Fibroblast of lung (primary cell): ENCODE measurements around the gene SLC26A6. TPM values are rescaled to one million over a fixed set of nuclear protein-coding genes. Genes with fewer than 3 reads are reported as not detected.
A peak's percentile ranks its signal among the peaks of the same experiment; 100 is the strongest.

ENCODE experiments used
- DNase-seq, 2 donors: peaks; one replicate each; pipeline versions ENCODE4 v3.0.0 to v3.0.0-alpha.2; 2010; ENCODE audit warnings: low read depth in 2 of 2
- H2AFZ ChIP-seq: 2 replicates; pipeline ENCODE4 v1.5.1; 2012; ENCODE audit warnings: low read length, control low read depth, inconsistent platforms
- H3K27ac ChIP-seq: 2 replicates; pipeline ENCODE4 v1.5.1; 2011; ENCODE audit warnings: low read length, control low read depth; ENCODE audit not compliant: insufficient read depth
- H3K27me3 ChIP-seq: 2 replicates; pipeline ENCODE4 v1.5.1; 2011; ENCODE audit warnings: mild to moderate bottlenecking, low read length; ENCODE audit not compliant: control insufficient read depth, insufficient read depth
- H3K36me3 ChIP-seq: 2 replicates; pipeline ENCODE4 v1.5.1; 2011; ENCODE audit warnings: low read length; ENCODE audit not compliant: control insufficient read depth, insufficient read depth
- H3K4me1 ChIP-seq: 2 replicates; pipeline ENCODE4 v1.5.1; 2011; ENCODE audit warnings: low read length; ENCODE audit not compliant: control insufficient read depth, insufficient read depth; ENCODE audit errors: extremely low read depth
- H3K4me2 ChIP-seq: 2 replicates; pipeline ENCODE4 v1.5.1; 2011; ENCODE audit warnings: low read length, control low read depth; ENCODE audit not compliant: insufficient read depth; ENCODE audit errors: extremely low read depth
- H3K4me3 ChIP-seq, 4 experiments: fragments of 200-600 bp in 1 of 4; sonication (generic) in 1 of 4; replicated peaks in 1 of 4; 2 replicates each; pipeline ENCODE4 v1.5.1; 2011 to 2016; ENCODE audit warnings: low read length in 4 of 4, low read depth in 3 of 4, mild to moderate bottlenecking in 3 of 4, control low read depth in 2 of 4, inconsistent platforms in 1 of 4, mixed read lengths in 1 of 4; ENCODE audit not compliant: insufficient read depth in 1 of 4; ENCODE audit errors: control extremely low read depth in 1 of 4
- H3K79me2 ChIP-seq: 2 replicates; pipeline ENCODE4 v1.5.1; 2012; ENCODE audit warnings: mild to moderate bottlenecking, low read length, inconsistent platforms; ENCODE audit not compliant: control insufficient read depth, insufficient read depth
- H3K9ac ChIP-seq: 2 replicates; pipeline ENCODE4 v1.5.1; 2011; ENCODE audit warnings: mild to moderate bottlenecking, low read length, control low read depth; ENCODE audit not compliant: insufficient read depth
- H3K9me3 ChIP-seq: 2 replicates; pipeline ENCODE4 v1.5.1; 2012; ENCODE audit warnings: low read depth, low read length; ENCODE audit not compliant: control insufficient read depth, insufficient read depth
- H4K20me1 ChIP-seq: 2 replicates; pipeline ENCODE4 v1.5.1; 2011; ENCODE audit warnings: low read length; ENCODE audit not compliant: control insufficient read depth, insufficient read depth; ENCODE audit errors: extremely low read depth
- EZH2 ChIP-seq: IDR thresholded peaks from 2 replicates; pipeline ENCODE4 v1.5.1; 2012; ENCODE audit warnings: low read length, control low read depth, mild to moderate bottlenecking; ENCODE audit errors: missing control alignments
- polyA plus RNA-seq, 2 donors: library from polyadenylated mRNA; depleted of rRNA in 1 of 2; stranded (reverse) in 1 of 2; unstranded in 1 of 2; fragments of >200 nt; gene quantifications; 2 replicates each; pipeline ENCODE4 v1.2.1, GENCODE V29; 2011 to 2012; ENCODE audit warnings: missing spikeins in 1 of 2
- total RNA-seq: library from RNA; depleted of rRNA; stranded (reverse); fragments of >200 nt; gene quantifications from 2 replicates; pipeline ENCODE4 v1.2.1, GENCODE V29; 2014
- TF ChIP-seq, protein P1 (sequence below), 2 donors: IDR thresholded peaks in 1 of 2; conservative IDR thresholded peaks in 1 of 2; 1 replicate in 1 of 2; 2 replicates in 1 of 2; pipeline ENCODE4 v1.5.1; 2011 to 2012; ENCODE audit warnings: low read length in 2 of 2, control low read depth in 1 of 2, inconsistent platforms in 1 of 2, low read depth in 1 of 2, mild to moderate bottlenecking in 1 of 2

Gene SLC26A6
- total and polyA plus RNA-seq, 2 donors (not counting 1 experiment from before 2014, with no cell fraction given), result 20.9 to 36.3 TPM

DNA sequence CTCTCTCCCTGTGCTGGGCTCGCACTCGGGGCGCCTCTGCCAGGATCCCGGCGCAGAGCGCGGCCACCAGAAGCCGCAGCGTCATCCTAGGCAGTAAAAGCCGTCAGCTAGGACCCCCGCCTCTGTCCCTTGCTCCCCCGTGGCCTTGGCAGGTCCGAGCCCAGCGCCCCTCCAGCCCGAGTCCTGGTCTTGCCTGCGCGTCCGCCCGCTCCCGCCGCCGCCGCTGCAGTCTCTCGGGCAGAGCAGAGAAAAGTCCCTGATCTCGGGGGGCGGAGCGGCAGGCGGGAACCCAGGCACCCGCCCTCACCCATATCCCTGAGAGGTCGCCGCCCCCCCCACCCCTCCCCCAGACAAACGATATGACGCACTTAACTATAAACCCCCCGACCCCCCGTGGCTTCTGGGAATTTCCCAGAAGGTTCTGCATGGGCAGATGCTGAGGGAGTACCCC lies 40.2 kb downstream of the SLC26A6 start, which contains the start of gene COL7A1:
COL7A1 (minus strand) TSS at position 255 of the 451 bp plus-strand sequence; CDS start at position 85, 170 bp downstream.
- DNase-seq, result no peak
- H2AFZ ChIP-seq, result peak within 1 kb of the TSS; percentile 34
- no peaks in the 10 kb centered on the region for H3K79me2 ChIP-seq
- TF ChIP-seq EZH2, result no peak
- no peaks in the 10 kb centered on the region for H4K20me1 ChIP-seq
- peaks cover 13% of the 10 kb centered on the region for H3K36me3 ChIP-seq
- H3K4me1 ChIP-seq, result peaks cover 47% of the 10 kb centered on the region
- H3K4me3 ChIP-seq, result peak within 1 kb of the TSS; percentile 48 to 62 (median 49)
- H3K27me3 ChIP-seq, result no peaks in the 10 kb centered on the region
- peak within 1 kb of the TSS; percentile 68 for H3K9ac ChIP-seq
- H3K4me2 ChIP-seq, result peak within 1 kb of the TSS; percentile 92
- H3K9me3 ChIP-seq, result no peaks in the 10 kb centered on the region
- H3K27ac ChIP-seq, result peak within 1 kb of the TSS; percentile 74

DNA sequence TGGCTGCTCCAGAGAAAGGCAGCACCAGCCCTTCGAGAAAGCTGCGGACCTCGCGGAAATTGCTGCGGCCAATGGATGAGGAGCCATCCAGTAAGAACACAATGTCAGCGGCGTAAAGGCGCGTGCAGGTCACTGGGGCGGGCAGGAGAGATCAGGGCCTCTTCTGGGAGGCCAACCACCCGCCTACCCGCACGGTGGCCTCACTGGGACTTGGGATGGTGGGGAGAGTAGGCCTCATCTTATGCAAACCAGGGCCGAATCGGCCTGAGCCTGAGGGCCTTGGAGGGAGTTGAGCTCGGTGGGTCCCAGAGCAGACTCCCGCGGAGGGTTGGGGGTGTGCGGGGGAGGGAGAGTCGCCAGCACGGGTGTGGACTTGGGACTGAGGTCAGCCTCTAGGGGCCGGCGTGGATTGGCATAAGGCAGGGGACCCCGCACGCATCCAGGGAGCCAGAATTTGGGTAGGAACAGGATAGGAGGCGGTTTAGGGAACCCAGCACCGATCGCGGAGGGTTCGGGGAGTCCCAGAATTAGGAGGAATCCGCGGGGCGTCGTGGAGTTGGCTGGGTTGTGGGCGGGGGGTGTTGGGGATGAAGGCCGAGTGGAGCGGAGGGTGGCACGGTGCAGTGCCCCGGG lies 40.7 kb downstream of the SLC26A6 start:
- Histone ChIP-seq H4K20me1 (no peaks in the 10 kb centered on the region), H2AFZ (peak overlapping the region; percentile 34), H3K9ac (peak overlapping the region; percentile 68), H3K4me1 (peaks cover 44% of the 10 kb centered on the region), H3K79me2 (no peaks in the 10 kb centered on the region), H3K36me3 (peaks cover 9% of the 10 kb centered on the region), H3K27me3 (no peaks in the 10 kb centered on the region), H3K4me2 (peak overlapping the region; percentile 92), H3K27ac (peak overlapping the region; percentile 70), H3K9me3 (no peaks in the 10 kb centered on the region), H3K4me3 (peak overlapping the region; percentile 48 to 62 (median 49))
- TF ChIP-seq, protein P1, sequence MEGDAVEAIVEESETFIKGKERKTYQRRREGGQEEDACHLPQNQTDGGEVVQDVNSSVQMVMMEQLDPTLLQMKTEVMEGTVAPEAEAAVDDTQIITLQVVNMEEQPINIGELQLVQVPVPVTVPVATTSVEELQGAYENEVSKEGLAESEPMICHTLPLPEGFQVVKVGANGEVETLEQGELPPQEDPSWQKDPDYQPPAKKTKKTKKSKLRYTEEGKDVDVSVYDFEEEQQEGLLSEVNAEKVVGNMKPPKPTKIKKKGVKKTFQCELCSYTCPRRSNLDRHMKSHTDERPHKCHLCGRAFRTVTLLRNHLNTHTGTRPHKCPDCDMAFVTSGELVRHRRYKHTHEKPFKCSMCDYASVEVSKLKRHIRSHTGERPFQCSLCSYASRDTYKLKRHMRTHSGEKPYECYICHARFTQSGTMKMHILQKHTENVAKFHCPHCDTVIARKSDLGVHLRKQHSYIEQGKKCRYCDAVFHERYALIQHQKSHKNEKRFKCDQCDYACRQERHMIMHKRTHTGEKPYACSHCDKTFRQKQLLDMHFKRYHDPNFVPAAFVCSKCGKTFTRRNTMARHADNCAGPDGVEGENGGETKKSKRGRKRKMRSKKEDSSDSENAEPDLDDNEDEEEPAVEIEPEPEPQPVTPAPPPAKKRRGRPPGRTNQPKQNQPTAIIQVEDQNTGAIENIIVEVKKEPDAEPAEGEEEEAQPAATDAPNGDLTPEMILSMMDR (conservative IDR thresholded peaks at IDR 0.05 in 1 of 2, IDR thresholded peaks at IDR 0.05 in 1 of 2; ENCODE audit: low read depth in 1 of 2, low read length in 2 of 2), result no peak
- no peak for TF ChIP-seq EZH2
- peak; percentile 14 to 43 for DNase-seq

DNA sequence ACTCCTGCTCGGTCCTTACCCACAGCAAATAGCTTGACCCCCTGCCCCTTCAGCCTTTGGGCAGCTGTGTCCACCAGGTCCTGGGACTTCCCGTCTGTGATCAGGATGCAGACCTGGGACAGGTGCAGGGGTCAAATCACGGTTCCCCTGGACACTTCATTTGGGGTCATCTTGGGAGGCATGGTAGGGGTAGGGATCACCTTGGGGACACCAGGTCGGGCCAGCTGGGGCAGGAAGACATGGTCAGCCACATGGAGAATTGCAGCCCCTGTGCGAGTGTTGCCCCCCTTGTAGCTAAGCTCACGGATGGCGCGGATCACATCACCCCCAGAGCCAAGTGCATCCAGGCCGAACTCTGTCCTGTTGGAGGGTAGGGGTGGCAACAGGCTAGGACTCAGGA lies 41.9 kb downstream of the SLC26A6 start:
- no peak overlapping the region for H3K9ac ChIP-seq
- DNase-seq, result no peak
- H3K4me2 ChIP-seq, result no peak overlapping the region

More for the DNA sequence above, 41.9 kb downstream of the SLC26A6 start:
- H3K27ac ChIP-seq, result no peak overlapping the region
- peaks cover 32% of the 10 kb centered on the region for H3K4me1 ChIP-seq
- no peaks in the 10 kb centered on the region for H3K79me2 ChIP-seq
- no peak overlapping the region for H2AFZ ChIP-seq
- H3K27me3 ChIP-seq, result no peaks in the 10 kb centered on the region
- TF ChIP-seq EZH2, result no peak
- TF ChIP-seq, protein P1 (conservative IDR thresholded peaks at IDR 0.05 in 1 of 2, IDR thresholded peaks at IDR 0.05 in 1 of 2; ENCODE audit: low read depth in 1 of 2, low read length in 2 of 2), result no peak
- peak overlapping the region in 1 of 4 experiments; percentile 49 for H3K4me3 ChIP-seq
- H3K36me3 ChIP-seq, result peaks cover 11% of the 10 kb centered on the region
- H3K9me3 ChIP-seq, result no peaks in the 10 kb centered on the region
- H4K20me1 ChIP-seq, result no peaks in the 10 kb centered on the region
